ENCODE results near the gene UNK.
A peak's percentile ranks its signal among the peaks of the same experiment; 100 is the strongest.
"Not testable (repeated sequence)": the region's sequence is repeated elsewhere in the genome, so short reads cannot be mapped to it uniquely, and the experiment has no call there.

UNK gene

GRCh38 chr17:75853433-75853832 lies 68.8 kb downstream of the UNK start:
- DNase-seq: no peak

- DNase-seq: no peak
Observed at GRCh38 chr17:75854101-75854748, 69.6 kb downstream of the UNK start.

- DNase-seq: no peak
Observed at GRCh38 chr17:75854881-75855309, 70.3 kb downstream of the UNK start.

- peak; percentile 94 for DNase-seq
Observed at GRCh38 chr17:75855310-75856061, 70.9 kb downstream of the UNK start, which contains the start of gene WBP2. Gene WBP2 (minus strand): TSS chr17:75855335. CDS start chr17:75855297, 38 bp downstream.

GRCh38 chr17:75856062-75856756 lies 71.6 kb downstream of the UNK start:
- DNase-seq: no peak

- DNase-seq: not testable (repeated sequence)
Observed at GRCh38 chr17:75859358-75859757, 74.8 kb downstream of the UNK start.

GRCh38 chr17:75861927-75862317 lies 77.3 kb downstream of the UNK start:
- no peak for DNase-seq

GRCh38 chr17:75864448-75864871 lies 79.9 kb downstream of the UNK start:
- DNase-seq: no peak

- not testable (repeated sequence) for DNase-seq
Observed at GRCh38 chr17:75864887-75865286, 80.3 kb downstream of the UNK start.

GRCh38 chr17:75865404-75866188 lies 81.0 kb downstream of the UNK start:
- DNase-seq: not testable (repeated sequence)

GRCh38 chr17:75868730-75869281 lies 84.2 kb downstream of the UNK start:
- DNase-seq: not testable (repeated sequence)

- DNase-seq: no peak
Observed at GRCh38 chr17:75869282-75870141, 84.9 kb downstream of the UNK start.

GRCh38 chr17:75870228-75870627 lies 85.6 kb downstream of the UNK start:
- DNase-seq: not testable (repeated sequence)

- peak; percentile 40 for DNase-seq
Observed at GRCh38 chr17:75872434-75873351, 88.1 kb downstream of the UNK start.

- no peak for DNase-seq
Observed at GRCh38 chr17:75873587-75874322, 89.1 kb downstream of the UNK start.

- DNase-seq: no peak
Observed at GRCh38 chr17:75874323-75875181, 89.9 kb downstream of the UNK start.

All from activated CD4-positive, alpha-beta T cell treated with anti-CD3 and anti-CD28 coated beads for 1 hour (primary cell).